NCI-H2227 (cell line): Measurements from ENCODE around the gene HLA-DQB2.
"Not testable (repeated sequence)": the region's sequence is repeated elsewhere in the genome, so short reads cannot be mapped to it uniquely, and the experiment has no call there.

Experiments
- DNase-seq: peaks from one replicate; lab custom pipeline; 2025; ENCODE audit not compliant: unreplicated experiment; lab: John Stamatoyannopoulos, UW

Gene HLA-DQB2

GRCh38 chr6:32745649-32746048 lies 17.7 kb downstream of the HLA-DQB2 start:
- DNase-seq, result not testable (repeated sequence)

DNA sequence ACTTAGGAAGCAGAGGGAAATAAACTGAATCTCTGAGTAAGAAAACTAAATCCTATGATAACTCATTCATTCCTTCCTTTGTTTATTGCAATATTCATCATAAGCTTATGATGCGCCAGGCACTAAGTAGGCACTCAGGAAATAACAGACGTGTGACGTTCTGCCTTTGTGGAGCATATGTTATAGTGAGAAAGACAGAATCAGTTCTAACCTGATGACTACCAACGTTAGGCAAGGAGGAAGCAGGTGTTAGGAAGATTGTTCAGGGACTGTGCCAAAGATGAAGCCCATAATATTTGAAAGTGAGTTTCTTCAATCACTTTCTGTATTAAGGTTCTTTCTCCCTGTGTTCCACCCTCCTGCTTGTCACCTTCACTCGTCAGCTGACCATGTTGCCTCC lies 18.6 kb downstream of the HLA-DQB2 start:
- DNase-seq, result no peak

GRCh38 chr6:32742374-32742773 lies 21.0 kb downstream of the HLA-DQB2 start:
- no peak for DNase-seq

- DNase-seq, result no peak
These were observed 22.0 kb downstream of the HLA-DQB2 start, which contains the start of gene HLA-DQA2 for GRCh38 chr6:32741031-32741960. Gene HLA-DQA2 (plus strand): TSS chr6:32741391. CDS start chr6:32741444, 53 bp downstream.

DNA sequence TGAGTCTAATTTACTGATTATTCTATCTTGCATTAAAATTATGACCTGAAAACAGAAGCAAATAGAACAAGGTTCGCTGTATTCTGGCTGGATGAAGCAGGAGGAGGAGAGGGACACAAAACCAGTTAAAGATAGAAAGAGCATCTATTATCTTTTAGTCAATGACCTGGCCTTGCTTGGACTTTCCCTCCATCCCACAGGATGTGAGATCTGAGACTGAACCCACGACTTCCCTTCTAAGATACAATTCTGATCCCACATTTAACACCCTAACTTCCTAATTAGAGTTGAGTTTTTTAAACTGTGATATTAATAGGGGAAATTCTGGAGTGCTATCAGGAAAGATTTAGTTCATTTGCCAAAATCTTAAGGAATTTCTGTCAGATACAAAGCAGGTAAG lies 25.2 kb downstream of the HLA-DQB2 start:
- DNase-seq, result no peak

DNA sequence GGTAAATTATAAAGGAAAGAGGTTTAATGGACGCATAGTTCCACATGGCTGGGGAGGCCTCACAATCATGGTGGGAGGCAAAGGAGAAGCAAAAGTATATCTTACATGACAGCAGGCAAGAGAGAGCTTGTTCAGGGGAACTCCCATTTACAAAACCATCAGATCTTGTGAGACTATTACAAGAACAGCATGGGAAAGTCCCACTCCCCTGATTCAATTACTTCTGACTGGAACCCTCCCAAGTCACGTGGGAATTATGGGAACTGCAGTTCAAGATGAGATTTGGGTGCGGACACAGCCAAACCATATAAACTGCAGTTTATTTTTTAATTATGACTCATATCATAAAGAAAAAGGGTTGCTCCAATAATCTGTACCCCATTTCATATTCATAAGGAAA lies 44.5 kb downstream of the HLA-DQB2 start:
- no peak for DNase-seq

- no peak for DNase-seq
These were observed 46.9 kb downstream of the HLA-DQB2 start for GRCh38 chr6:32716396-32716795.

DNA sequence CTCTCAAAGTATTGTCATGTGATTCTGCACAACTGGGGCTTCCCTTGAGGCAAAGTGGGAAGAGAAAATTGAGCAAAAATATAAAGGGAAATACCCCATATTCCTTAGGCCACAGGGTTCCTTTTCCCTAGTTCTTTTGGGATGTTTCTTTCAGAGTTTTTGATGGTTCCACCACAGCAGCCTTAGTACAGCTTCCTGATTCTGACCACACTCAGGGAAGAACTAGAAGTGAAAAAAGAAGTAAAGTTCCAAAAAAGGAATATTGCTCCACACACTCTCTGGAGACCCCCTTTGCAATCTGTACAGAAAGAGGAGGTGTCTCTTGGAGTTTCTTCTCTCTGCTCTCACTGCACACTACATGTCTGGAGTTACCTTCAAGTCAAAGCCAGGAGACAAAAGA lies 50.1 kb downstream of the HLA-DQB2 start:
- no peak for DNase-seq

GRCh38 chr6:32709625-32710024 lies 53.7 kb downstream of the HLA-DQB2 start:
- DNase-seq, result no peak
